ENCODE results near the gene DUOXA2.

GRCh38 chr15:45093622-45094357 lies 20.3 kb upstream of the DUOXA2 start:
- TF ChIP-seq EP300 (IDR thresholded peaks at IDR 0.05) (no peak), CTCF (IDR thresholded peaks at IDR 0.05) (no peak), POLR2AphosphoS5 (IDR thresholded peaks at IDR 0.05) (no peak)

All from upper lobe of left lung (tissue), 4 donors.